ENCODE results near the gene ASMTL.

Gene ASMTL

GRCh38 chrX:1355131-1356046 is 97.3 kb downstream of the ASMTL start:
- H3K4me3 ChIP-seq (ENCODE audit: low read depth, low read length): no peak overlapping the region
- DNase-seq (ENCODE audit: low read depth): no peak
- TF ChIP-seq CTCF (IDR thresholded peaks at IDR 0.05; ENCODE audit: insufficient read depth, low read depth, low read length, missing control alignments): no peak

GRCh38 chrX:1354036-1355019 is 98.4 kb downstream of the ASMTL start:
- no peak for DNase-seq (ENCODE audit: low read depth)
- H3K4me3 ChIP-seq (ENCODE audit: low read depth, low read length): no peak overlapping the region
- no peak for TF ChIP-seq CTCF (IDR thresholded peaks at IDR 0.05; ENCODE audit: insufficient read depth, low read depth, low read length, missing control alignments)
